Adrenal gland (tissue), 5 donors: Measurements from ENCODE around the gene PRPF4.

Experiments used
- POLR2A ChIP-seq, 2 donors: fragments of 450-650 bp; IDR thresholded peaks; one replicate each; pipeline ENCODE4 v1.6.1; 2017; ENCODE audit warnings: antibody characterized with exemption in 2 of 2, mild to moderate bottlenecking in 2 of 2, moderate library complexity in 1 of 2
- TF ChIP-seq, protein P1 (sequence below), 6 experiments: fragments of 450-650 bp in 4 of 6; fragments of 200-600 bp in 2 of 6; sonication (generic) in 1 of 6; IDR thresholded peaks; 1 replicate in 5 of 6; 2 replicates in 1 of 6; pipeline versions ENCODE4 v1.5.1 to v1.8.0; 2016 to 2021; ENCODE audit warnings: antibody characterized with exemption in 6 of 6, mild to moderate bottlenecking in 2 of 6, moderate library complexity in 1 of 6
- donor health status: DM: no; HTN: no; CAD: no.

DNA sequence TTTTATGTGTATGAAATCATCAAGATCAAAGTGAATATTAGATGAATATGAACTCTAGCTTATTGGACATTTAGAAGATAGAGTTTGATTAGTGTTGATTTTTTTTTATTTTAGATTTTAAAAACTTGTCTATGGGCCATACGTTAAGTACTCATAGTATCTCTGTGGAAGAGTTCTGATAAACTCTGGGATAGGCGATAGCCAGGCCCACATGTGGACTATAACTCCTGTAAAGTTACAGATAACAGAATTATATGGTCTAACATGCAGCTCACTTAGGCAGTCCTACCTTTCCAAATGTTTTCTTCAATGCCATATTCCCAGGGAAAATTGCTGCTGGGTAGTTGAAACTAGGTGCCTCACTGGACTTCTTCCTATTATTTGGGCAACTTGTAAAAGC, 43.8 kb upstream of the PRPF4 start:
- TF ChIP-seq, protein P1, sequence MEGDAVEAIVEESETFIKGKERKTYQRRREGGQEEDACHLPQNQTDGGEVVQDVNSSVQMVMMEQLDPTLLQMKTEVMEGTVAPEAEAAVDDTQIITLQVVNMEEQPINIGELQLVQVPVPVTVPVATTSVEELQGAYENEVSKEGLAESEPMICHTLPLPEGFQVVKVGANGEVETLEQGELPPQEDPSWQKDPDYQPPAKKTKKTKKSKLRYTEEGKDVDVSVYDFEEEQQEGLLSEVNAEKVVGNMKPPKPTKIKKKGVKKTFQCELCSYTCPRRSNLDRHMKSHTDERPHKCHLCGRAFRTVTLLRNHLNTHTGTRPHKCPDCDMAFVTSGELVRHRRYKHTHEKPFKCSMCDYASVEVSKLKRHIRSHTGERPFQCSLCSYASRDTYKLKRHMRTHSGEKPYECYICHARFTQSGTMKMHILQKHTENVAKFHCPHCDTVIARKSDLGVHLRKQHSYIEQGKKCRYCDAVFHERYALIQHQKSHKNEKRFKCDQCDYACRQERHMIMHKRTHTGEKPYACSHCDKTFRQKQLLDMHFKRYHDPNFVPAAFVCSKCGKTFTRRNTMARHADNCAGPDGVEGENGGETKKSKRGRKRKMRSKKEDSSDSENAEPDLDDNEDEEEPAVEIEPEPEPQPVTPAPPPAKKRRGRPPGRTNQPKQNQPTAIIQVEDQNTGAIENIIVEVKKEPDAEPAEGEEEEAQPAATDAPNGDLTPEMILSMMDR (IDR thresholded peaks at IDR 0.05), result no peak
- TF ChIP-seq POLR2A (IDR thresholded peaks at IDR 0.05), result no peak
